Activated naive CD4-positive, alpha-beta T cell (primary cell): ENCODE measurements around the gene BAHCC1.

Experiments used
- DNase-seq, 4 experiments: peaks; one replicate each; lab custom pipeline; 2025; lab: John Stamatoyannopoulos, UW

BAHCC1 gene

GRCh38 chr17:81427173-81428120 is 32.2 kb downstream of the BAHCC1 start:
- no peak for DNase-seq

- DNase-seq = no peak
Measured at GRCh38 chr17:81428121-81428515, 32.9 kb downstream of the BAHCC1 start.

- DNase-seq = no peak
Measured at GRCh38 chr17:81428516-81428915, 33.3 kb downstream of the BAHCC1 start.

GRCh38 chr17:81428948-81429774 is 33.9 kb downstream of the BAHCC1 start:
- no peak for DNase-seq

- DNase-seq = no peak
Measured at GRCh38 chr17:81429821-81430551, 34.7 kb downstream of the BAHCC1 start.

DNA sequence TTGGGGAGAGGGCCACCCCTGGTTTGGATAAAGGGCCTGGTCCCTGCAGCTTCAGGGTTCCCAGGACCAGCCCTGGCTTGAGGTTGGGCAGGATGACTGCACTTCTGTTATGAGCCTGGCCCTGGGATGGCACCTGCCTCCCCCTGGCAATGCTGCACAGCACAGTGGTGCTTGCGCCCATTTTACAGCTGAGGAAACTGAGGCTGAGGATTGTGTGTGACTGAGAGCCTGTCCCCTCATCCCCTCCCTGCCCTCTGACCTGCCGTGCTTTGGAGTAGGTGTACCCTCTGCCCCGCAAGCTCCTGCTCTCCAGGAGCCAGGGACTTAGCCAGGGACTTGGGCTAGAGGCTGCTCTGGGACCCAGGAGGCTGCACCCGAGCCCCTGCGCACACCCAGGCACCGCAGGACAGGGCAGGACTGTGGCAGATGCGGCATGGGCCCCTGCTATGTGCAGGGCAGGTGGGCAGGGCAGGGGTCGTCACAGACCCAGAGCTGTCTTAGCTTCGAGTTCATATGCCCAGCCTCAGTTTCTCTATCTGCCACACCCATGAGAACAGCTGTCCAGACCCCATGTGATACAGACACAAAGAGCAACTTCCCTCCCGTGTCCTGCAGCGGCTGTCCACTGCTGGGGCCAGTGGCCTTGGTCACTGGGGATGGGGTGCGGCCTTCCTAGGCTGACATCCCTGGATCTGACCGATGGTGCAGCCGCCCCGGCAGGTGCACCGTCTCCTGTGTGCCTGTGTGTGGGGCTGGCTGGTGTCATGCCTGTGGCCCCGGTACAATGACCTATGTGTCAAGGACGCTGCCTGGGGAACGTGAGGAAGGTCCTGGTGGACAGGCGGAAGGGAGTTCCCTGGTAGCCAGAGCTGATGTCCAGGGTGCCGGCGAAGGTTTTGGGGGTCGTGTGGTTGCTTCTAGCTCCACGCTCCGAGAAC is 36.6 kb downstream of the BAHCC1 start:
- DNase-seq = no peak

DNA sequence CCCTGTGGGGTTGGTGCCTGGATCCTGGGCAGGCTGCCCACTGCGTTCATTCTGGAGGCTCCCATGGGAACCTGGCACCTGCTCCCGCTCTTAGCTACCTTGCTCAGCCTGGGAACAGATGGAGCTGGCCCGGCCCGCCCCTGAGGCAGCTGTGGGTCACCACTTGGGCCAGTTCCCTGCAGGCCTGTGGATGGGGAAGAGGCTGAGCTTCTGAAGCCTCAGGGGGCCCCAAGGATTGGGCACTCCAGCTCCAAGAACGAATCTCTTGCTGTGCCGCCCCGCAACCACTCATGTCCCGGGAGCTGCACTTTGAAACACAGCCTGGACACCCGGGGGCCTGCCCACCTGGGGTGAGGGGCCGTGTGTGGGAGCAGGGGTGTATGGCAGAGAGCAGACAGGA is 37.7 kb downstream of the BAHCC1 start:
- no peak for DNase-seq

DNA sequence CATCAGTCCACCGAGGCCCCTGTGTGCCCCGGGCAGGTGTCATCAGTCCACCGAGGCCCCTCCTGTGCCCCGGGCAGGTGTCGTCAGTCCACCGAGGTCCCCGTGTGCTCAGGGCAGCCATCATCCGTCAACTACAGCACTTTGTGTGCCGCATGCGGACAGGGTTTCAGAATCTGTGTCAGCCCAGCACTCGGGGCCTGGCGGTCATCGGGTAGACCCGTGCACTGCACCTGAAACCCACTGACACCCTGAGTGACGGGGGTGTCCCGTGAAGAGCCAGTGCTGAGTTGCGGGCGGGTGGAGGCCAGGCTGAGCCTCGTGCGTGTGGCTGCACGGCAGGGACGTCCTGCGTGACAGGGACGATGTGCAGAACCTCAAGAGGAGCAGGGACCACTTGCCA is 38.4 kb downstream of the BAHCC1 start:
- DNase-seq = no peak

GRCh38 chr17:81434072-81434471 is 38.8 kb downstream of the BAHCC1 start:
- DNase-seq = no peak

DNA sequence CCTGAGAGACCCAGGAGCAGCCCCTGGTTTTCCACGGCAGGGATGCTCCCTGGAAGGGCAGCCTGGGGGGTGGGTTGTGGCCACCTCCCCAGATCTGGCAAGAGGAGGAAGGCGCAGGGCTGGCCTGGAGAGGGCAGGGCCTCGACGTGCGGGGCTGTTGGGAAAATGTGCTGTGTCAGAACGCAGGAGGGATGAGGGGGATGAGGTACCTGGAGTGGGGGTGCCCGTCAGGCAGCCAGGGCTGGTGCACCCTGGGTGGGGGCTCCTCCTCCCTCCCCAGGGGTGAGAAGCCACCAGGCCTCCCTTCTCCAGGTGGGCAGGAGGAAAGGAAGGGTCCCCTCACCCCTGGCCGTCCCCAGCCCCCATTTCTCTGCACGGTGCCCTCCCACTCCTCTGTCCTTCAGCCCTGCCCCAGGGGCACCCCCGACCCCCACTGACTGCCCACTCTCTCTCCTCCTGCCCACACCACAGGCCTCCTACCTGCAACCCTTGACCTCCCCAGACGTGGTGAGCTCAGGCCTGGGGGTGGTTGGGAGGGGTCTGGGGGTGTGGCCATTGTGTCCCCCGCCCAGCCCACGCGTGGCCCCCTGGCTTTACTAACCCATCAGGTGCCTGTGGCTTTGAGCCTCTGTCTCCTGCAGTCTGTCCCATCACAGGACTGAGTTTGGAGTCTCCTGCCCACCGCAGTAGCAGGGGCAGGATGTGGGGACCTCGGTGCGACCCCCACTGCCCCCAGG is 39.6 kb downstream of the BAHCC1 start:
- DNase-seq = no peak

DNA sequence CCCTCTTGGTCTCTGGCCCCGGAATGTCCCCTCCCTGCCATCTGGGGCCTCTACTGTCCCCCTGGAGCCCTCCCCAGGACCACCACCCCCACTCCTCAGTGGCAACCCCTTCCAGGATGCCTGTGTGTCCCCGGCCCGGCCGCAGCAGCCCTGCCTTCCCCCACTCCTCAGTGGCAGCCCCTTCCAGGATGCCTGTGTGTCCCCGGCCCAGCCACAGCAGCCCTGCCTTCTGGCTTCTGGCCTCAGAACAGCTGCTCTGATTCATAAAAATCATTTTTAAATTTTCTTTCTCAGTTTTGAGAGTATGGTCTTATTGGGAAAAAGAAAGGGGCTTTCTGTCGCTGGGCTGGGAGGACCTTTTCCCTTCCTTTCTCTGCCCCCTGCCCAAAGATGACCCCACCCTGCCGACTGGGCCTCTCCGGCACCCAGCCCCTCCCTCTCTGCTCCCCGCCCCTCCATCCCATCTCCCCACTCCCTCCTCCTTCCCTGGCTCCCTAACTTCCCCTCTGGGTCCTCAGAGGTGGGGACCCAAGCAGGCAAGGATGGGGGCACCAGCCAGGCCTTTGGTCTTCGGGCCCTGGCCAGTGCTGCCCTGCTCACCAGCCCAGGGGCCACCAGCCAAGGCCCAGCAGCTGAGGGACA is 40.5 kb downstream of the BAHCC1 start:
- DNase-seq = no peak

- no peak for DNase-seq
Measured at GRCh38 chr17:81436294-81436849, 41.1 kb downstream of the BAHCC1 start.

DNA sequence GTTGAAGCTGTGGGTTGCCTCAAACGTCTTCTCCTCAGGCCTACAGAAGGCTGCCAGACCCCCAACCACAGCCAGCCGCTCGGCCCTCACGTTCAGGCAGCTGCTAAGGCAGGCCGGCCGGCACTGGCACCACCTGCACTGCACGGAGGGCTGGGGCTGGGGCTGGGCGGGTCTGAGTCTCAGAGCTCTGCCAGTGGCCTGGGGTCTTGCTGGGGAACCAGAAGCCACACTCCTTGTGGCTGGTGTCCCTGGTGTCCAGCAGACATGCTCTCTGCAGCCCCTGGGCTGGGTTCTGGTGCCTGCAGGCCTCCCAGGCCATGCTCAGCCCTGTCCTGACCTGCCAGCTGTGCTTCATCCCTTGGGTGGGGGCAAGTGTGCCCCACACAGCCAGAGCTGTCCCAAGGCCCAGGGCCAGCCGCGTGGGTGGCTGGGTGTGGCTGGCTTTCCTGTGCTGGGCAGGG is 42.0 kb downstream of the BAHCC1 start:
- DNase-seq = no peak

DNA sequence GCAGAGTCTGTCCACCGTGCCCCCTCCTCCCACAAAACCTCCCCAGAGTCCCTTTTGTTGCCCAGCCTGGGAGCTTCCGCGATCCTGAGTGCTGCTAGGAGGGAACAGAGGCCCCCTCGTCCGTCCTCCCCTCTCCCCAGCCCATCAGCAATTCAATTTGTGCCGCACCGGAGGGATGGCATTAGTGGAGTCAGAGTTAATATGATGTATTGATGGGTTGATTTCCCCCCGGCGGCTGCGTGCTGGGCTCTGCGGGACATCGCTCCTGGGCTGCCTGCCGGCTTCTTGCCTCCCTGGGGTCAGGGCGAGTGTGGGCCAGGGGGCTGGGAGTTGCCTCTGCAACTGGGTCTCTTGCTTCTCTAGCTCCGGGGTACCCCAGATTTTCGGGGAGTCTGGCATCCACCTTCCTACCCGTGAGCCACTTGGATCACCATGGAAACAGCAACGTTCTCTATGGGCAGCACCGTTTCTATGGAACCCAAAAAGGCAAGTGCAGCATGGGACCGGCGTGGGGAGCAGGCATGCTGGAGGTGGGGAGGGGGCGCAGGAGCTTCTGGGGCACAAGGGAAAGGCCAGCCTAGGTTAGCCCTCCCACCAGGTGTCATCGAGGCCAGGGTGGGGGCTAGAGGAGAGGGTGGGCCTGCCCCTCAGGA is 42.9 kb downstream of the BAHCC1 start:
- DNase-seq = no peak

DNA sequence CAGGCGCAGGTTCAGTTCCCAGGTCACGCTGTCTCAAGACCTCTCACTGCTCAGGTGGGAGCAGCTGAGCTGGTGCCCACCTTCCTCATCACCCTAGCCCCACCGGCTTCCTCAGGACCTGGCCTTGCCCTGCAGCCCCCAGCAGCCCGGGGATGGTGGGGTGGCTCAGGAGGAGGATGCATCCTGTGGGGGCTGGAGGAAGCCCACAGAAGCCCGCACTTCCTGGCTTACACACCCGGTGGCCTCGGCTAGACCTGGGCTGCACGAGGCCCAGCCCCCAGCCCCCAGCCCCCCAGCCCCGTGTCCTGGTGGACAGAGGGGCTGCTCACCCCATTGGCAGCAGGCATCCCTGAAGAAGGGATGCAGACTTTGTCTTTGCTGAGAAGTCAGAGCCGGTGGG is 43.4 kb downstream of the BAHCC1 start:
- no peak for DNase-seq

- DNase-seq = no peak
Measured at GRCh38 chr17:81440051-81440471, 44.8 kb downstream of the BAHCC1 start.

- no peak for DNase-seq
Measured at GRCh38 chr17:81440511-81441244, 45.4 kb downstream of the BAHCC1 start.

GRCh38 chr17:81442791-81443190 is 47.5 kb downstream of the BAHCC1 start:
- DNase-seq = no peak
